OCI-LY3 (cell line): ENCODE measurements around the gene SPACA7.

ENCODE experiments used
- H2AFZ ChIP-seq: fragments of 200-600, 300-600 bp; shearing (Covaris generic); 2 replicates; pipeline ENCODE4 v1.6.0; 2014; ENCODE audit warnings: antibody characterized with exemption, low read depth, low read length
- H3K27ac ChIP-seq: fragments of 200-600, 300-600 bp; sonication (generic); 2 replicates; pipeline ENCODE4 v1.5.1; 2014; ENCODE audit warnings: mild to moderate bottlenecking, low read length, moderate library complexity, mixed read lengths
- H3K27me3 ChIP-seq: fragments of 200-600, 300-600 bp; sonication (generic); 2 replicates; pipeline ENCODE4 v1.6.1; 2014; ENCODE audit warnings: low read depth, low read length, mixed read lengths
- H3K36me3 ChIP-seq: fragments of 200-600, 300-600 bp; sonication (generic); replicated peaks from 2 replicates; pipeline ENCODE3; 2014; ENCODE audit warnings: low read depth, low read length, mixed read lengths
- H3K4me1 ChIP-seq: fragments of 300-600, 200-600 bp; sonication (generic); 2 replicates; pipeline ENCODE4 v1.6.1; 2014; ENCODE audit warnings: low read length, mixed read lengths
- H3K4me2 ChIP-seq: fragments of 200-600, 300-600 bp; sonication (generic); 2 replicates; pipeline ENCODE4 v1.6.1; 2014; ENCODE audit warnings: low read length, mixed read lengths
- H3K4me3 ChIP-seq: fragments of 300-600, 200-600 bp; sonication (generic); 2 replicates; pipeline ENCODE4 v1.5.1; 2014; ENCODE audit warnings: antibody characterized with exemption, mild to moderate bottlenecking, low read length, moderate library complexity
- H3K79me2 ChIP-seq: fragments of 300-600, 200-600 bp; shearing (Covaris generic); 2 replicates; pipeline ENCODE4 v1.6.1; 2014; ENCODE audit warnings: mild to moderate bottlenecking, low read length, mixed read lengths
- H3K9ac ChIP-seq: fragments of 300-600, 200-600 bp; shearing (Covaris generic); 2 replicates; pipeline ENCODE4 v1.6.0; 2014; ENCODE audit warnings: mild to moderate bottlenecking, low read length, moderate library complexity
- H3K9me3 ChIP-seq: fragments of 200-600, 300-600 bp; shearing (Covaris generic); 2 replicates; pipeline ENCODE4 v1.6.1; 2014; ENCODE audit warnings: low read length, mixed read lengths; ENCODE audit not compliant: insufficient read depth
- H4K20me1 ChIP-seq: fragments of 200-600, 300-600 bp; sonication (generic); 2 replicates; pipeline ENCODE4 v1.6.1; 2016; ENCODE audit warnings: low read length, mixed read lengths; ENCODE audit not compliant: insufficient read depth
- EZH2phosphoT487 ChIP-seq: fragments of 200-600 bp; shearing (Covaris generic); IDR thresholded peaks from 2 replicates; pipeline ENCODE4 v1.6.1; 2018; ENCODE audit warnings: antibody characterized with exemption, mixed run types, low read depth
- TF ChIP-seq, protein P1 (sequence below): fragments of 200-600, 300-600 bp; sonication (generic); IDR thresholded peaks from 2 replicates; pipeline ENCODE4 v1.5.1; 2014; ENCODE audit warnings: antibody characterized with exemption, low read length, low read depth

The SPACA7 gene

DNA sequence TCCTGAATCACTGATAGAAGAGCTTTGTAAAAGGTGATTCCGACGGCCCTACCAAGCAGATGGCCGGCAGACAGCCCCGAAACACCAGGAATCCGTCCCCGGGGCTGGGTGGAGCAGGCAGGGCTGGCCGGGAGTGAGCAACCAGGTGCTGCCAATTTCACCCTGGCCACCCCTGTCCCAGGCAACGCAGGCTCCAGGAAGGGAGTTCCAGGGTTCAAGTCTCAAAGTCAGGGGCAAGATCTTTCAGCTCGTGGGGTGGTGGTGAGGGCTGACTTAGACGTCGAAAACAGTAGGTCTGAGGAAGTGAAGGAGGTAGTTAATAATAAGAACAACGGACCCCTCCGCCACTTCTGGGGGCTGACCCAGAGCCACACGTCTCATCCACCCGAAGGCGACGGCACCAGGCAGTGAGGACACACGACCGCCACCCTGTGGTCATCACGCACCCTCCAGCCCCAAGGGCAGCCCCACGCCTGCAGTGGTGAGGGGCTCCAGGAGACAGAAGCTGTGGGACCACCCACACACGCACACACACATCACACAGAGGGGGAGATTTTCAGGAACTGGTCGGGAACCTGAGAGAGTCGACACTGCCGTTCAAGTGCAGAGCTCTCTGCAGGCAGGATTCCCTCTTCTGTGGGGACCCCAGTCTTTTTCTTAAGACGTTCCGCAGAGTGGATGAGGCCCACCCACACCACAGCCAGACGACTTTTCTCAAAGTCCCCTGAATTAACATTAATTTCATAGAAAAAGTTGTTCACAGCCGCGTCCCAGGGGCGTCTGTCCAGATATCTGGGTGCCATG lies 67.2 kb downstream of the SPACA7 start:
- no peaks in the 10 kb centered on the region for H3K4me1 ChIP-seq
- H2AFZ ChIP-seq = no peak overlapping the region
- H3K27ac ChIP-seq = no peak overlapping the region
- H3K9me3 ChIP-seq = 0 out of 2 replicates have a peak, but pooled peaks cover 5% of the 10 kb centered on the region
- H3K4me2 ChIP-seq = no peak overlapping the region; the same call in 1 of the 2 replicates
- H3K36me3 ChIP-seq = no peaks in the 10 kb centered on the region
- TF ChIP-seq, protein P1, sequence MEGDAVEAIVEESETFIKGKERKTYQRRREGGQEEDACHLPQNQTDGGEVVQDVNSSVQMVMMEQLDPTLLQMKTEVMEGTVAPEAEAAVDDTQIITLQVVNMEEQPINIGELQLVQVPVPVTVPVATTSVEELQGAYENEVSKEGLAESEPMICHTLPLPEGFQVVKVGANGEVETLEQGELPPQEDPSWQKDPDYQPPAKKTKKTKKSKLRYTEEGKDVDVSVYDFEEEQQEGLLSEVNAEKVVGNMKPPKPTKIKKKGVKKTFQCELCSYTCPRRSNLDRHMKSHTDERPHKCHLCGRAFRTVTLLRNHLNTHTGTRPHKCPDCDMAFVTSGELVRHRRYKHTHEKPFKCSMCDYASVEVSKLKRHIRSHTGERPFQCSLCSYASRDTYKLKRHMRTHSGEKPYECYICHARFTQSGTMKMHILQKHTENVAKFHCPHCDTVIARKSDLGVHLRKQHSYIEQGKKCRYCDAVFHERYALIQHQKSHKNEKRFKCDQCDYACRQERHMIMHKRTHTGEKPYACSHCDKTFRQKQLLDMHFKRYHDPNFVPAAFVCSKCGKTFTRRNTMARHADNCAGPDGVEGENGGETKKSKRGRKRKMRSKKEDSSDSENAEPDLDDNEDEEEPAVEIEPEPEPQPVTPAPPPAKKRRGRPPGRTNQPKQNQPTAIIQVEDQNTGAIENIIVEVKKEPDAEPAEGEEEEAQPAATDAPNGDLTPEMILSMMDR = no peak
- no peak for TF ChIP-seq EZH2phosphoT487
- no peaks in the 10 kb centered on the region for H3K79me2 ChIP-seq
- no peaks in the 10 kb centered on the region for H4K20me1 ChIP-seq
- no peak overlapping the region for H3K4me3 ChIP-seq
- H3K27me3 ChIP-seq = peaks cover 12% of the 10 kb centered on the region; the same call in 1 of the 2 replicates
- no peak overlapping the region for H3K9ac ChIP-seq

DNA sequence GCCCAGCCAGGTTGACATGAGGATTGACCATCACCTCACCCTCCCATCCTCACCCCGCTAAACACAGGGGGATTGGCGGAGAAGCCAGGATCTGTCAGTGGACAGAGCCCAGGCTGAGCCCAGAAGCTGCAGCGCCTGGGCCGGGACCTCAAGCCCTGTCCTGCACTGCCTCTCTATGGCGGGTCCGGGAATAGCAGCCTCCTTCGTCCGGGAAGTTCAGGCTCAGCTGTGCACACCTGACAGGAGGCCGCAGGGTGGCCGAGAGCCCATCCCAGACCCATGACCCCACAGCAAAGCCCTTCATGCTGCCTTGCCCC lies 67.8 kb downstream of the SPACA7 start:
- H3K4me3 ChIP-seq = no peak overlapping the region
- no peak overlapping the region for H2AFZ ChIP-seq
- H3K4me1 ChIP-seq = no peaks in the 10 kb centered on the region
- 0 out of 2 replicates have a peak, but pooled peaks cover 2% of the 10 kb centered on the region for H3K9me3 ChIP-seq
- H3K79me2 ChIP-seq = no peaks in the 10 kb centered on the region
- TF ChIP-seq, protein P1 = peak; percentile 88
- no peak for TF ChIP-seq EZH2phosphoT487
- H3K9ac ChIP-seq = no peak overlapping the region
- no peak overlapping the region for H3K27ac ChIP-seq
- no peaks in the 10 kb centered on the region for H3K36me3 ChIP-seq
- H3K4me2 ChIP-seq = no peak overlapping the region; the same call in 1 of the 2 replicates
- H4K20me1 ChIP-seq = no peaks in the 10 kb centered on the region
- H3K27me3 ChIP-seq = peaks cover 9% of the 10 kb centered on the region; the same call in 1 of the 2 replicates

DNA sequence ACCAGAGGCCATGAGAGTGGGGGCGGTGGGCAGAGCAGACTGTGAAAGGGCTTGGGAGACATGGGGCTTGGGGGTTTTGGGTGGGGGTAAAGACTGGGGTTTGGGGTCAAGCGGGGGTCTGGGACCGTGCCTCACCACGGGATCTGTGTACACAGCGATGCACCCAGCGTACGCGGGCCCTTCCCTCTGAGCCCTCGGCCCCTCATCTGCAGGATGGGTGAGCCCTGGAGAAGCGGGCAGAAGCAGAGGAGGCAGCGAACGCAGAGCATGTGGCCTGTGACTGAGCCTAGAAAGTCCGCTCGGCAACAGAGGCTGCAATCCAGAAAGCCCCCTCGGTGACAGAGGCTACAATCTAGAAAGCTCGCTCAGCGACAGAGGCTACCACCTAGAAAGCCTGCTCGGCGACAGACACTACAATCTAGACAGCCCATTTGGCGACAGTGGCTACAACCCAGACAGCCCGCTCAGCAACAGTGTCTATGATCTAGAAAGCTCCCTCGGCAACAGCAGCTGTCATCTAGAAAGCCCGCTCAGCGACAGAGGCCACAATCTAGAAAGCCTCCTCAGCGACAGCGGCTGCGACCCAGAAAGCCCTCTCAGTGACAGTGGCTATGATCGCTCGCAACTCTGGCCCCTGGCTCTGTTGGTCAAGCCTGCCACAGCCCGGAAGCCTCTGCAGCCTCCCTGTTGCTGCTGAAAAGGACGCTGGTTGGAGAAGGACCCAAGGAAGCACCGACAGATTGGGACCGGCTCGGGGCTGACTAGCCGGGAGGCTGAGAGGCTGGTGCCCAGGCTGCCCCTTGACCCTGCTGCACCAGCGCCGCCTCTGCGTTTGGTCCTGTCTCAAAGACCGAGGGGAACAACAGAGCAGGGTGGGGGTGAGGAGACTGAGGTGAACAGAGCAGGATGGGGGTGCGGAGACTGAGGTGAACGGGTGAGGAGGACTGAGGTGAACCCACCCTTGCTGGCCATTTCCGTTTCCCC lies 68.6 kb downstream of the SPACA7 start:
- H4K20me1 ChIP-seq = no peaks in the 10 kb centered on the region
- no peak overlapping the region for H3K4me3 ChIP-seq
- H3K79me2 ChIP-seq = no peaks in the 10 kb centered on the region
- H3K4me2 ChIP-seq = no peak overlapping the region; the same call in 1 of the 2 replicates
- no peak overlapping the region for H3K9ac ChIP-seq
- peaks cover 2% of the 10 kb centered on the region; the same call in 1 of the 2 replicates for H3K27me3 ChIP-seq
- no peaks in the 10 kb centered on the region for H3K36me3 ChIP-seq
- TF ChIP-seq EZH2phosphoT487 = no peak
- TF ChIP-seq, protein P1 = no peak
- H3K4me1 ChIP-seq = no peaks in the 10 kb centered on the region
- H2AFZ ChIP-seq = no peak overlapping the region
- no peaks in the 10 kb centered on the region for H3K9me3 ChIP-seq
- H3K27ac ChIP-seq = no peak overlapping the region
